Measurements from ENCODE around the gene CFAP410.

The CFAP410 gene

GRCh38 chr21:44297525-44298290 is 41.5 kb downstream of the CFAP410 start:
- H3K9me3 ChIP-seq (ENCODE audit: insufficient read depth, low read depth, low read length), result no peaks in the 10 kb centered on the region
- H3K27me3 ChIP-seq (ENCODE audit: insufficient read depth, low read length), result peaks cover 16% of the 10 kb centered on the region; the same call in 1 of the 2 replicates
- no peaks in the 10 kb centered on the region for H3K36me3 ChIP-seq (ENCODE audit: insufficient read depth, low read depth, low read length)
- H3K4me3 ChIP-seq (ENCODE audit: low read length), result no peak overlapping the region
- H3K4me1 ChIP-seq (ENCODE audit: insufficient read depth, low read length), result no peaks in the 10 kb centered on the region; the same call in 1 of the 2 replicates
- no peak overlapping the region for H3K9ac ChIP-seq (ENCODE audit: low read depth, low read length)
- H3K27ac ChIP-seq (ENCODE audit: low read length), result no peak overlapping the region

DNA sequence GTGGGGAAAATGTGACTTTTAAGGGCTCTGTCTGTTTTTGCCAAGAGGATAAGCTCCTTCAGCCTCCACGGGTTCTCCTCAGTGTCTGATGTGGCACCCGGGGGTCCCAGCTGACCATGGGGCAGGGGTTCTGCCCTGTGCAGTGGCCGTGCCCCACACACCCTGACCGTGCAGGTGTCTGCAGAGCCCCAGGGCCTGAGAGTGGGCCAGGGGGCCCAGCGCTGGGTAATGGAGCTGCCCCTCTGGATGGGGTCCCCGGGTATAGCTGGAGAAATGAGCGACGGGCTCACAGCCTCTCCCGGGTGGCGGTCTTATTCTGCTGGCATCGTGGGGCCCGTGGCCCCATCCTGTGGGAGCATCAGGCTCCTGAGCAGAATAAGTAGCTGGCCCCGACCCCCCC is 42.3 kb downstream of the CFAP410 start:
- H3K36me3 ChIP-seq (ENCODE audit: insufficient read depth, low read depth, low read length), result no peaks in the 10 kb centered on the region
- no peak overlapping the region for H3K9ac ChIP-seq (ENCODE audit: low read depth, low read length)
- H3K9me3 ChIP-seq (ENCODE audit: insufficient read depth, low read depth, low read length), result no peaks in the 10 kb centered on the region
- H3K27me3 ChIP-seq (ENCODE audit: insufficient read depth, low read length), result peaks cover 16% of the 10 kb centered on the region; the same call in 1 of the 2 replicates
- H3K4me1 ChIP-seq (ENCODE audit: insufficient read depth, low read length), result no peaks in the 10 kb centered on the region; the same call in 1 of the 2 replicates
- H3K4me3 ChIP-seq (ENCODE audit: low read length), result no peak overlapping the region
- H3K27ac ChIP-seq (ENCODE audit: low read length), result no peak overlapping the region

DNA sequence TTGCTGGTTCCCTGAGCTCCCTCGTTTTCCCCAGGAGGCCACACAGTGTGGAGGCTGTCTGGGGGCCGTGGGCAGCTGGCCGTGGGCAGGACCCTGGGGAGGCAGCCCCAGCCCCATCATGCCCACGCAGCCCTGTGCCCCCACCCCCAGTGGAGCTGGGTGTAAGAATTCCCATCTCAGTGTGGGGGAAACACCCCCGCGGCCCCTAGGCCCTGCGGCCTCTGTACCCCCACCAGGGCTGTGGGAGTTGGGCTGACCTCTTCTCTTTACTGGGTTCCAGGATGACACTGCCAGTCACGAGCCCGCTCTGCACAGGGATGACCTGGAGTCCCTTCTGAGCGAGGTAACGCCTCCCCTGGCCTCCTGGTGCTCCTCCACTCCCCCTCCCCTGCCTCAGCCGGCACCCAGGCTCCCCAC is 43.1 kb downstream of the CFAP410 start:
- H3K36me3 ChIP-seq (ENCODE audit: insufficient read depth, low read depth, low read length), result no peaks in the 10 kb centered on the region
- no peaks in the 10 kb centered on the region for H3K9me3 ChIP-seq (ENCODE audit: insufficient read depth, low read depth, low read length)
- H3K4me1 ChIP-seq (ENCODE audit: insufficient read depth, low read length), result no peaks in the 10 kb centered on the region
- peaks cover 16% of the 10 kb centered on the region; the same call in 1 of the 2 replicates for H3K27me3 ChIP-seq (ENCODE audit: insufficient read depth, low read length)
- H3K27ac ChIP-seq (ENCODE audit: low read length), result no peak overlapping the region
- H3K9ac ChIP-seq (ENCODE audit: low read depth, low read length), result no peak overlapping the region
- H3K4me3 ChIP-seq (ENCODE audit: low read length), result no peak overlapping the region

GRCh38 chr21:44295646-44296045 is 43.5 kb downstream of the CFAP410 start:
- Histone ChIP-seq H3K4me1 (ENCODE audit: insufficient read depth, low read length) (no peaks in the 10 kb centered on the region), H3K36me3 (ENCODE audit: insufficient read depth, low read depth, low read length) (no peaks in the 10 kb centered on the region), H3K4me3 (ENCODE audit: low read length) (no peak overlapping the region), H3K9me3 (ENCODE audit: insufficient read depth, low read depth, low read length) (no peaks in the 10 kb centered on the region), H3K27ac (ENCODE audit: low read length) (no peak overlapping the region), H3K9ac (ENCODE audit: low read depth, low read length) (no peak overlapping the region), H3K27me3 (ENCODE audit: insufficient read depth, low read length) (peaks cover 16% of the 10 kb centered on the region; the same call in 1 of the 2 replicates)

- Histone ChIP-seq H3K4me1 (ENCODE audit: insufficient read depth, low read length) (no peaks in the 10 kb centered on the region), H3K4me3 (ENCODE audit: low read length) (no peak overlapping the region), H3K27ac (ENCODE audit: low read length) (no peak overlapping the region), H3K9me3 (ENCODE audit: insufficient read depth, low read depth, low read length) (no peaks in the 10 kb centered on the region), H3K9ac (ENCODE audit: low read depth, low read length) (no peak overlapping the region), H3K36me3 (ENCODE audit: insufficient read depth, low read depth, low read length) (no peaks in the 10 kb centered on the region), H3K27me3 (ENCODE audit: insufficient read depth, low read length) (peaks cover 16% of the 10 kb centered on the region; the same call in 1 of the 2 replicates)
These were observed 44.0 kb downstream of the CFAP410 start for GRCh38 chr21:44295163-44295573.

- Histone ChIP-seq H3K9ac (ENCODE audit: low read depth, low read length) (no peak overlapping the region), H3K4me3 (ENCODE audit: low read length) (no peak overlapping the region), H3K36me3 (ENCODE audit: insufficient read depth, low read depth, low read length) (no peaks in the 10 kb centered on the region), H3K9me3 (ENCODE audit: insufficient read depth, low read depth, low read length) (no peaks in the 10 kb centered on the region), H3K4me1 (ENCODE audit: insufficient read depth, low read length) (no peaks in the 10 kb centered on the region), H3K27ac (ENCODE audit: low read length) (no peak overlapping the region), H3K27me3 (ENCODE audit: insufficient read depth, low read length) (peaks cover 16% of the 10 kb centered on the region; the same call in 1 of the 2 replicates)
These were observed 44.6 kb downstream of the CFAP410 start for GRCh38 chr21:44294391-44295162.

- Histone ChIP-seq H3K27me3 (ENCODE audit: insufficient read depth, low read length) (peaks cover 9% of the 10 kb centered on the region; the same call in 1 of the 2 replicates), H3K27ac (ENCODE audit: low read length) (no peak overlapping the region), H3K9me3 (ENCODE audit: insufficient read depth, low read depth, low read length) (no peaks in the 10 kb centered on the region), H3K4me1 (ENCODE audit: insufficient read depth, low read length) (no peaks in the 10 kb centered on the region), H3K4me3 (ENCODE audit: low read length) (no peak overlapping the region), H3K36me3 (ENCODE audit: insufficient read depth, low read depth, low read length) (no peaks in the 10 kb centered on the region), H3K9ac (ENCODE audit: low read depth, low read length) (no peak overlapping the region)
These were observed 45.5 kb downstream of the CFAP410 start for GRCh38 chr21:44293551-44294231.

- Histone ChIP-seq H3K9ac (ENCODE audit: low read depth, low read length) (no peak overlapping the region), H3K36me3 (ENCODE audit: insufficient read depth, low read depth, low read length) (no peaks in the 10 kb centered on the region), H3K27ac (ENCODE audit: low read length) (no peak overlapping the region), H3K4me3 (ENCODE audit: low read length) (no peak overlapping the region), H3K9me3 (ENCODE audit: insufficient read depth, low read depth, low read length) (no peaks in the 10 kb centered on the region), H3K4me1 (ENCODE audit: insufficient read depth, low read length) (no peaks in the 10 kb centered on the region), H3K27me3 (ENCODE audit: insufficient read depth, low read length) (peaks cover under 1% of the 10 kb centered on the region; the same call in 1 of the 2 replicates)
These were observed 46.4 kb downstream of the CFAP410 start for GRCh38 chr21:44292812-44293195.

- H3K9ac ChIP-seq (ENCODE audit: low read depth, low read length), result no peak overlapping the region
- H3K27me3 ChIP-seq (ENCODE audit: insufficient read depth, low read length), result no peaks in the 10 kb centered on the region
- no peaks in the 10 kb centered on the region for H3K4me1 ChIP-seq (ENCODE audit: insufficient read depth, low read length)
- no peak overlapping the region for H3K27ac ChIP-seq (ENCODE audit: low read length)
- no peaks in the 10 kb centered on the region for H3K9me3 ChIP-seq (ENCODE audit: insufficient read depth, low read depth, low read length)
- no peaks in the 10 kb centered on the region for H3K36me3 ChIP-seq (ENCODE audit: insufficient read depth, low read depth, low read length)
- no peak overlapping the region for H3K4me3 ChIP-seq (ENCODE audit: low read length)
These were observed 47.0 kb downstream of the CFAP410 start for GRCh38 chr21:44291936-44292811.

DNA sequence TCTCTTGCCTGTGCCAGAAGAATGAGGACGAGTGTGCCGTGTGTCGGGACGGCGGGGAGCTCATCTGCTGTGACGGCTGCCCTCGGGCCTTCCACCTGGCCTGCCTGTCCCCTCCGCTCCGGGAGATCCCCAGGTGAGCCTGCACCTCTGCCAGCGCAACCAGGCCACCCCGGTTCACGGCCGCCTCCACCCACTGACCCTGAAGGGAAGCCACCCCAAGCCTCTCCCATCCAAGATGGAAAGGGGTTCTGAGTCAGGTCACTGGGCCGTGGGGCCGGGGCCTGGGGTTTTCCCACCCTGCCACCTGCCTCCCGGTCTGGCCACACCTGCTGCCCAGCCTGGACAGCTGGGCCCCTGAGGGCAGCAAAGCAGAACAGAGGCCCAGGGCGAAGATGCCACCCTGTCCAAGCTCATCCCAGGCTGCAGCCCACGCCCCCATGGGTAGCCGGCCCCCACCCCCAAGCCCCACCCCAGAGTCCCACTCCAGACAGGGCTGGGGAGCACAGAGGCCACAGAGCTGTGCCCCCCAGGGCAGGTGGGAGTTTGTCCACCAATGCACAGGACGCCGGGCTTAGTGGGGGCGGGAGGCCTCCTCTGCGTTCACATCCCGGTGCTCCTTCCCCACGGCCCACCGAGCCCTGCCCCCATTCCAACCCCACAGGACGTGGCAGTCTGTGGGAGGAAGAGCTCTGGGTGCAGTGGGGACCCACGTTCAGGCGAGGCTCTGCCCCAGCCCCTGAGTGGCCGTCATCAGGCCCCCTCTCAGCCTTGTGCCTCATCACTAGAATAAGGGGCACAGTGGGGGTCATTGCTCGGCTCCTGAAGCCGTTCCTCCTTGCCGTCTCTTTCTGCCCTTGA is 47.9 kb downstream of the CFAP410 start:
- Histone ChIP-seq H3K9me3 (ENCODE audit: insufficient read depth, low read depth, low read length) (no peaks in the 10 kb centered on the region), H3K27me3 (ENCODE audit: insufficient read depth, low read length) (peaks cover 6% of the 10 kb centered on the region), H3K4me1 (ENCODE audit: insufficient read depth, low read length) (no peaks in the 10 kb centered on the region), H3K9ac (ENCODE audit: low read depth, low read length) (no peak overlapping the region), H3K36me3 (ENCODE audit: insufficient read depth, low read depth, low read length) (no peaks in the 10 kb centered on the region), H3K27ac (ENCODE audit: low read length) (no peak overlapping the region), H3K4me3 (ENCODE audit: low read length) (no peak overlapping the region)

Data from iPS-20b (cell line).